ENCODE measurements around the gene ANXA6. TPM values are rescaled to one million over a fixed set of nuclear protein-coding genes. Genes with fewer than 3 reads are reported as not detected.
A peak's percentile ranks its signal among the peaks of the same experiment; 100 is the strongest.

ANXA6 gene
- total RNA-seq, 6 experiments from 2014 or later, result 507 to 578 (median 546) TPM

GRCh38 chr5:151126199-151126645 is 31.4 kb downstream of the ANXA6 start:
- no peak overlapping the region for H3K27ac Mint-ChIP-seq
- H3K9me3 Mint-ChIP-seq, result no peaks in the 10 kb centered on the region
- DNase-seq, result peak; percentile 60
- H3K36me3 Mint-ChIP-seq (ENCODE audit: low read depth), result peaks cover 54% of the 10 kb centered on the region
- H3K27me3 Mint-ChIP-seq (ENCODE audit: insufficient read depth), result peaks cover 13% of the 10 kb centered on the region
- TF ChIP-seq CTCF (IDR thresholded peaks at IDR 0.05), result peak; percentile 91
- no peak overlapping the region for H3K4me3 Mint-ChIP-seq
- H3K4me1 Mint-ChIP-seq (ENCODE audit: low read depth), result peaks cover 16% of the 10 kb centered on the region

GRCh38 chr5:151125421-151125820 is 32.2 kb downstream of the ANXA6 start:
- H3K27ac Mint-ChIP-seq, result peak overlapping the region; percentile 48; the same call in 1 of the 2 replicates
- H3K27me3 Mint-ChIP-seq (ENCODE audit: insufficient read depth), result peaks cover 10% of the 10 kb centered on the region
- no peaks in the 10 kb centered on the region for H3K9me3 Mint-ChIP-seq
- no peak for DNase-seq
- peaks cover 16% of the 10 kb centered on the region for H3K4me1 Mint-ChIP-seq (ENCODE audit: low read depth)
- no peak for TF ChIP-seq CTCF (IDR thresholded peaks at IDR 0.05)
- no peak overlapping the region for H3K4me3 Mint-ChIP-seq
- peaks cover 58% of the 10 kb centered on the region for H3K36me3 Mint-ChIP-seq (ENCODE audit: low read depth)

- Mint-ChIP-seq H3K27ac (peak overlapping the region; percentile 67), H3K4me1 (ENCODE audit: low read depth) (peaks cover 16% of the 10 kb centered on the region)
These were observed 33.5 kb downstream of the ANXA6 start for GRCh38 chr5:151123897-151124751.

GRCh38 chr5:151122828-151123227 is 34.8 kb downstream of the ANXA6 start:
- peaks cover 16% of the 10 kb centered on the region for H3K4me1 Mint-ChIP-seq (ENCODE audit: low read depth)
- peaks cover 10% of the 10 kb centered on the region for H3K27me3 Mint-ChIP-seq (ENCODE audit: insufficient read depth)
- no peak for DNase-seq
- peaks cover 47% of the 10 kb centered on the region for H3K36me3 Mint-ChIP-seq (ENCODE audit: low read depth)
- H3K9me3 Mint-ChIP-seq, result no peaks in the 10 kb centered on the region
- no peak overlapping the region for H3K27ac Mint-ChIP-seq
- no peak overlapping the region for H3K4me3 Mint-ChIP-seq
- no peak for TF ChIP-seq CTCF (IDR thresholded peaks at IDR 0.05)

More at GRCh38 chr5:151123897-151124751, 33.5 kb downstream of the ANXA6 start:
- no peak overlapping the region for H3K4me3 Mint-ChIP-seq
- H3K36me3 Mint-ChIP-seq (ENCODE audit: low read depth), result peaks cover 55% of the 10 kb centered on the region
- DNase-seq, result no peak
- H3K9me3 Mint-ChIP-seq, result no peaks in the 10 kb centered on the region
- H3K27me3 Mint-ChIP-seq (ENCODE audit: insufficient read depth), result peaks cover 10% of the 10 kb centered on the region
- TF ChIP-seq CTCF (IDR thresholded peaks at IDR 0.05), result no peak

GRCh38 chr5:151121665-151122064 is 35.9 kb downstream of the ANXA6 start:
- no peak overlapping the region for H3K4me3 Mint-ChIP-seq
- H3K9me3 Mint-ChIP-seq, result no peaks in the 10 kb centered on the region
- peaks cover 16% of the 10 kb centered on the region for H3K4me1 Mint-ChIP-seq (ENCODE audit: low read depth)
- H3K27ac Mint-ChIP-seq, result peak overlapping the region; percentile 23; the same call in 1 of the 2 replicates
- peaks cover 11% of the 10 kb centered on the region for H3K27me3 Mint-ChIP-seq (ENCODE audit: insufficient read depth)
- no peak for DNase-seq
- peaks cover 46% of the 10 kb centered on the region for H3K36me3 Mint-ChIP-seq (ENCODE audit: low read depth)
- no peak for TF ChIP-seq CTCF (IDR thresholded peaks at IDR 0.05)
